ENCODE measurements around the gene HARS2. TPM values are rescaled to one million over a fixed set of nuclear protein-coding genes. Genes with fewer than 3 reads are reported as not detected.
A peak's percentile ranks its signal among the peaks of the same experiment; 100 is the strongest.

HARS2 gene, protein sequence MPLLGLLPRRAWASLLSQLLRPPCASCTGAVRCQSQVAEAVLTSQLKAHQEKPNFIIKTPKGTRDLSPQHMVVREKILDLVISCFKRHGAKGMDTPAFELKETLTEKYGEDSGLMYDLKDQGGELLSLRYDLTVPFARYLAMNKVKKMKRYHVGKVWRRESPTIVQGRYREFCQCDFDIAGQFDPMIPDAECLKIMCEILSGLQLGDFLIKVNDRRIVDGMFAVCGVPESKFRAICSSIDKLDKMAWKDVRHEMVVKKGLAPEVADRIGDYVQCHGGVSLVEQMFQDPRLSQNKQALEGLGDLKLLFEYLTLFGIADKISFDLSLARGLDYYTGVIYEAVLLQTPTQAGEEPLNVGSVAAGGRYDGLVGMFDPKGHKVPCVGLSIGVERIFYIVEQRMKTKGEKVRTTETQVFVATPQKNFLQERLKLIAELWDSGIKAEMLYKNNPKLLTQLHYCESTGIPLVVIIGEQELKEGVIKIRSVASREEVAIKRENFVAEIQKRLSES
- 47.9 TPM for total RNA-seq

DNA sequence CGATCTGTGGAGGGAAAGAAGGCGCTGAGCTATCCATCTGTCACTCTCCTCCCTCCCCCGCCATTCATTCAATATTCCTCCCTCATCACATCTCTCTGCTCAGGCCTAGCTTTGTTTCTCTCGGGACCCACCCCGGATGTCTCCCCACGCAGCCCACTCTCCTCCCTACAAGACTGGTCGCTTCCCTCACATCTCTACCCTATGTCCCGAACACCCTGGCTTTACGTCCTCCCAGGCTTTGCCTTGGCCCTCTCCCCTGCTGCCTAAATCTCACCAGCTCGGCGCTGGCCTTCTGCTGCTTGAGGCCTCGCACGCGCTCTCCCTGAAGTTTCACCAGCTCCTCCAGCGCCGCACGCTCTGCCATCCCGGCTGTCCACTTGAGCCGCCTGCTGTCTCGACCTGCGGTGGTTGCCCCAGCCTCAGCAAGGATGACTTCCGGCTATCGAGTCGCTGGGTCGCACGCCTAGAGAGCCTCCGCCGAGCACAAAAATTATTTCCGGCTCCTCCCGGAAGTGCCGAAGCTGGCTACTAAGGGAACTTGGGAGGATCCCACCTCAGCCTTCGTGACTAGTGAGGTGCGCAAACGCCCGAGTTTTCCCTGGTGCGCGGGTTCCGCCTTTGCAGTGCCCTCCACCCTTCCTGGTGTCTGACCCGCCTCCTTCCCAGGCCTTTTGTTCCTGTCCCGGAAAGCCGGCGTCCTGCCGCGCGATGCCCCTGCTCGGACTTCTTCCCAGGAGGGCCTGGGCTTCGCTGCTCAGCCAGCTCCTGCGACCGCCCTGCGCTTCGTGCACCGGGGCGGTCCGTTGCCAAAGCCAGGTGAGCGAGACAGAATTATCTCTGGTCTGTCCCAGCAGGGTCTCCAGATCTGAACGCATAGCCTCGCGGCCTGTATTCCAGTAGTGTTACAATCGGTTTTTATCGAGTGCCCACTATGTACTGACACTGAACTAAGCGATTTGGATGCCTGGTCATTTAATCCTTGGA, at the start of gene HARS2, which contains the start of gene HARS1:
Gene HARS2 (plus strand): TSS at position 515 of the 984 bp plus-strand sequence. CDS start 194 bp downstream, at position 709.
Gene HARS1 (minus strand): TSS at position 430 of the 984 bp plus-strand sequence. CDS start 66 bp downstream, at position 364.

DNA sequence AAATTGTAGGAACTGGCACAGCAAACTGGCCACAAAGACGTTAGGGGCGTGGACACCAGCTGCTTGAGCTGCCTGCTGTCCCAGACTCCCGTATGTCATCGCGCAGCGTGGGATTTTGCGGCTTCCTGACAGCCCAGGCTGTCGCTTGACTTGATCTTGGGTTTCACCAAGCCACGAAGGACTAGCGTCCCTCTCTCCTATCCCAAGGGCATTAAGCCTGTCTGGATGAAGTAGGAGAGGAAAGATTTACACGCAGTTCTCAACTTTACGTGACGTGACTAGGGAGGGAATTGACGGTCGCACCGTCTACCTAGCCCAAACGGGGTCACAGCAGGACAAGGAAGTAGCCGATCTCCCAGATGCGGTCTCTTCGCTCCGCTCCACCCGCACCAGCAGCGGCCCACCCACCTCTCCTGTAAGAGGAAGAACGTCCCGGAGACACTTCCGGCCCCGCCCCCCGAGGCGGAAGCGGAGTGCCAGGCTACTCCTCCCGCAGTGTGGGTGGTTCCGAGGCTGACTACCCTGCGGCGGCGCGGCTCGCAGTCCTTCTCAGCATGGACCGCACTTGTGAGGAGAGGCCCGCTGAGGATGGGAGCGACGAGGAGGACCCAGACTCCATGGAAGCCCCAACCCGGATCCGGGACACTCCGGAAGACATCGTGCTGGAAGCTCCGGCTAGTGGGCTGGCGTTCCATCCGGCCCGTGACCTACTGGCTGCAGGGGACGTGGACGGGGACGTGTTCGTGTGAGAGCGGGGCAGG, 26.7 kb upstream of the HARS2 start, which contains the start of gene WDR55:
Gene WDR55 (plus strand): TSS at position 546 of the 761 bp plus-strand sequence. CDS start 9 bp downstream, at position 555.

GRCh38 chr5:140673187-140673976, 17.9 kb upstream of the HARS2 start, which contains the start of gene DND1:
Gene DND1 (minus strand): TSS chr5:140673576. CDS start chr5:140673542, 34 bp downstream.

DNA sequence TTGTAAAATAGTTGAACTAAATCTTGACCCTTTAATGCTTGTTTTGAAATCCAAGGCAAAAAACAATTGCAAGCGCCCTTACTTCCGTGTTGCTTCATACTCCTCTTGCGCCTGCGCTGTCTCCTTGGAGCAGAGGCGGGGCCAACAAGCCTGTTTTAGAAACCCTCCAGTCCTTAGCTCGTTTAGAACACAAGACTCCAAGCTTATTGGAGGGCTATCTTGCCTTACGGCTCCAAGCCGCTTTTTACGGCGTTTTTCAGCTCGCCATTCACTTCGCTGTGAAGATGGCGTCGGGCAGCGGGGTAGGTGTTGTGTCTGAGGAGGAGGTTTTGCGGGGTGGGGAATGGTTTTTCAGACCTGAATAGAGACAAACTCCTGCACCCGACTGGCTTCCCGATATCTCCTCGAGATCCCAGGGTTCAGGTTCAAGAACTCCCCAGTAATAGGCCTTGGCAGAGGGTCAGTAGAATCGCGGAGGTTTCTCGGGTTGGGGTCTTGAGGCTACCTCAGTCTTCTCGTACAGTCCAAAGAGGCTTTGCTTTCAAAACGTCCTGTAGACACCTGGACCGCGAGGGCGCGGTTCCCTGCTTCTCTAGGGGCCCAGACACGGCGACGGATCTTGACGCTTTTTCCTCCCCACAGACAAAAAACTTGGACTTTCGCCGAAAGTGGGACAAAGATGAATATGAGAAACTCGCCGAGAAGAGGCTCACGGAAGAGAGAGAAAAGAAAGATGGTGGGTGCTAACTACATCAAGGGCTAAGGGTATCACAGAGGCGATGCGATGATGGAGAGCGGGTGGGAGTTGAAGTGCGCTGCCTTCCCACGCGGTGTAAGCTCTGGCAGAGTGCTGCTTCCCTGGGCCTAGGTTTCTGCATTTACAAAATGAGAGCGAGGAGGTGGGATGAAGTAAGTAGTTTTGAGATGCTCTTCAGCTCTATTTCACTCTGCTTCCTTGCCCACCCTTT, 9.2 kb downstream of the HARS2 start, which contains the start of gene ZMAT2:
Gene ZMAT2 (plus strand): TSS at position 271 of the 968 bp plus-strand sequence. CDS start 14 bp downstream, at position 285.

Small RNAs within 50 kb of the gene (small RNA-seq; reads per million reads assigned to genes)
- gene VTRNA1-1 (ENCODE audit: low replicate concordance) (2.4 reads per million, percentile 82 among the genes with 10 or more reads in this experiment), gene VTRNA1-2 (ENCODE audit: low replicate concordance) (not detected), gene VTRNA1-3 (ENCODE audit: low replicate concordance) (not detected)

Other genes with a start within 250 kb of the HARS2 start
- gene EIF4EBP3, start 143.8 kb upstream of the HARS2 start, total RNA-seq, result not detected
- gene SRA1, start 134.0 kb upstream of the HARS2 start, total RNA-seq, result 32.6 TPM
- gene APBB3, start 126.9 kb upstream of the HARS2 start, total RNA-seq, result 61.7 TPM
- 8.5 TPM for gene SLC35A4, start 126.6 kb upstream of the HARS2 start, total RNA-seq
- gene CD14, start 58.3 kb upstream of the HARS2 start, total RNA-seq, result 3.8 TPM
- 18.2 TPM for gene TMCO6, start 52.0 kb upstream of the HARS2 start, total RNA-seq
- 24.4 TPM for gene NDUFA2, start 43.8 kb upstream of the HARS2 start, total RNA-seq
- 94.2 TPM for gene IK, start 43.6 kb upstream of the HARS2 start, total RNA-seq
- 16.0 TPM for gene WDR55, start 26.6 kb upstream of the HARS2 start, total RNA-seq
- gene DND1, start 17.9 kb upstream of the HARS2 start, total RNA-seq, result 1.3 TPM
- 89.5 TPM for gene HARS1, start 85 bp upstream of the HARS2 start, total RNA-seq
- 41.9 TPM for gene ZMAT2, start 9.0 kb downstream of the HARS2 start, total RNA-seq
- 9.1 TPM for gene PCDHA1, start 94.7 kb downstream of the HARS2 start, total RNA-seq
- 20.3 TPM for gene PCDHA2, start 103.4 kb downstream of the HARS2 start, total RNA-seq
- 32.6 TPM for gene PCDHA3, start 109.6 kb downstream of the HARS2 start, total RNA-seq
- gene PCDHA4, start 115.6 kb downstream of the HARS2 start, total RNA-seq, result 29.7 TPM
- gene PCDHA5, start 130.2 kb downstream of the HARS2 start, total RNA-seq, result 23.2 TPM
- gene PCDHA6, start 136.5 kb downstream of the HARS2 start, total RNA-seq, result 46.3 TPM
- gene PCDHA7, start 142.8 kb downstream of the HARS2 start, total RNA-seq, result 47.0 TPM
- 25.7 TPM for gene PCDHA8, start 149.7 kb downstream of the HARS2 start, total RNA-seq
- 42.6 TPM for gene PCDHA9, start 156.9 kb downstream of the HARS2 start, total RNA-seq
- gene PCDHA10, start 164.4 kb downstream of the HARS2 start, total RNA-seq, result 42.3 TPM
- gene PCDHA11, start 177.5 kb downstream of the HARS2 start, total RNA-seq, result 80.4 TPM
- gene PCDHA12, start 183.9 kb downstream of the HARS2 start, total RNA-seq, result 40.4 TPM
- 42.3 TPM for gene PCDHA13, start 190.7 kb downstream of the HARS2 start, total RNA-seq
- 66.4 TPM for gene PCDHAC1, start 234.8 kb downstream of the HARS2 start, total RNA-seq

Measured in parietal lobe (tissue), 2 donors.